COLO829 (cell line): ENCODE data around the gene STEAP2.

ENCODE experiments used
- DNase-seq: peaks from one replicate; pipeline ENCODE4 v3.0.0; 2012; ENCODE audit warnings: low spot score

Gene STEAP2

GRCh38 chr7:90270431-90271178 is 59.1 kb downstream of the STEAP2 start:
- DNase-seq: no peak

DNA sequence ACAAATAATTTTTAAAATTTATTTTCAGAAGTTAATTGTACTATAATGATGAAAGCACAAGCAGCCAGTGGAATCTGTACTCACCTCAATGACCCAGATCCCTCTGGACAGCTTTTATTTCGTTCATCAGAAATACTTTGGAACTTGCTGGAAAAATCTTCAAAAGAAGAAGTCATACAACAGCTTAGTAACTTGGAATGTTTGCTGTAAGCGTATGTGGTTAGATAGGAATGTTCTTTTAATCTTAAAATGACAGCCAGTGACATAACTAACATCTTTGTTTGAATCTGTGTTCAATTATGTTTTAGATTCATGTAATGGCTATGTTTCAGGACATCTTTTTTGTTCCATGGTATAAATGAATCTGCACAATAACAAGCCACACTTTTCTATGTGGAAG is 60.2 kb downstream of the STEAP2 start:
- DNase-seq: peak; percentile 82

- DNase-seq: peak; percentile 34
Measured at GRCh38 chr7:90272242-90272641, 60.7 kb downstream of the STEAP2 start.

- no peak for DNase-seq
Measured at GRCh38 chr7:90274161-90274560, 62.6 kb downstream of the STEAP2 start.

- no peak for DNase-seq
Measured at GRCh38 chr7:90276033-90276728, 64.6 kb downstream of the STEAP2 start.
